ENCODE measurements around the gene NFATC1. TPM values are rescaled to one million over a fixed set of nuclear protein-coding genes. Genes with fewer than 3 reads are reported as not detected.

The NFATC1 gene
- total RNA-seq, 4 donors from 2014 or later: 7.1 to 74.7 (median 28.4) TPM

- no peaks in the 10 kb centered on the region for H3K36me3 ChIP-seq
- peaks cover 0 to 15% (median 4%) of the 10 kb centered on the region in 3 donors for H3K9me3 ChIP-seq
- intact Hi-C loops (cut with DNase I; ENCODE audit: low total_unique reads): no loop called here
- ATAC-seq (no peak), DNase-seq (no peak)
- in situ Hi-C loops (cut with MboI; ENCODE audit: low sequenced_read_pairs in 4 of 4): no loop called here
- H3K4me1 ChIP-seq: peaks cover 12 to 26% of the 10 kb centered on the region in 2 donors
- TF ChIP-seq CTCF (IDR thresholded peaks at IDR 0.05 in 4 of 5, conservative IDR thresholded peaks at IDR 0.05 in 1 of 5) (no peak), POLR2A (IDR thresholded peaks at IDR 0.05) (no peak)
- no peak overlapping the region for H3K4me3 ChIP-seq
- H3K27ac ChIP-seq: no peak overlapping the region
- no peaks in the 10 kb centered on the region for H3K27me3 ChIP-seq
These were observed 176.5 kb downstream of the NFATC1 start for GRCh38 chr18:79572093-79572780.

GRCh38 chr18:79572848-79573451 lies 177.2 kb downstream of the NFATC1 start:
- Histone ChIP-seq H3K27me3 (peaks cover 0 to 3% (median 0%) of the 10 kb centered on the region in 3 donors), H3K4me1 (peaks cover 5 to 21% of the 10 kb centered on the region in 2 donors), H3K27ac (no peak overlapping the region), H3K36me3 (no peaks in the 10 kb centered on the region), H3K4me3 (no peak overlapping the region), H3K9me3 (peaks cover 0 to 15% (median 4%) of the 10 kb centered on the region in 3 donors)
- DNase-seq (no peak), ATAC-seq (no peak)
- intact Hi-C loops (cut with DNase I; ENCODE audit: low total_unique reads): no loop called here
- in situ Hi-C loops (cut with MboI; ENCODE audit: low sequenced_read_pairs in 4 of 4): no loop called here
- TF ChIP-seq CTCF (IDR thresholded peaks at IDR 0.05 in 4 of 5, conservative IDR thresholded peaks at IDR 0.05 in 1 of 5): no peak
- no peak for TF ChIP-seq POLR2A (IDR thresholded peaks at IDR 0.05)

- DNase-seq (no peak), ATAC-seq (no peak)
- in situ Hi-C loops (cut with MboI; ENCODE audit: low sequenced_read_pairs in 4 of 4) (no loop called here), intact Hi-C loops (cut with DNase I; ENCODE audit: low total_unique reads) (no loop called here)
- TF ChIP-seq POLR2A (IDR thresholded peaks at IDR 0.05) (no peak), CTCF (IDR thresholded peaks at IDR 0.05 in 4 of 5, conservative IDR thresholded peaks at IDR 0.05 in 1 of 5) (no peak)
- H3K27me3 ChIP-seq: peaks cover 0 to 3% (median 0%) of the 10 kb centered on the region in 3 donors
- peaks cover 4 to 16% of the 10 kb centered on the region in 2 donors for H3K4me1 ChIP-seq
- peaks cover 0 to 15% (median 4%) of the 10 kb centered on the region in 3 donors for H3K9me3 ChIP-seq
- H3K4me3 ChIP-seq: no peak overlapping the region
- H3K27ac ChIP-seq: no peak overlapping the region
- no peaks in the 10 kb centered on the region for H3K36me3 ChIP-seq
These were observed 178.3 kb downstream of the NFATC1 start for GRCh38 chr18:79573921-79574491.

- Histone ChIP-seq H3K27ac (no peak overlapping the region), H3K4me1 (peaks cover 4 to 16% of the 10 kb centered on the region in 2 donors), H3K36me3 (no peaks in the 10 kb centered on the region), H3K9me3 (peaks cover 0 to 15% (median 4%) of the 10 kb centered on the region in 3 donors), H3K4me3 (no peak overlapping the region), H3K27me3 (peaks cover 0 to 3% (median 0%) of the 10 kb centered on the region in 3 donors)
- intact Hi-C loops (cut with DNase I; ENCODE audit: low total_unique reads) (no loop called here), in situ Hi-C loops (cut with MboI; ENCODE audit: low sequenced_read_pairs in 4 of 4) (no loop called here)
- no peak for DNase-seq
- TF ChIP-seq POLR2A (IDR thresholded peaks at IDR 0.05) (no peak), CTCF (IDR thresholded peaks at IDR 0.05 in 4 of 5, conservative IDR thresholded peaks at IDR 0.05 in 1 of 5) (no peak)
- ATAC-seq: no peak
These were observed 179.3 kb downstream of the NFATC1 start for GRCh38 chr18:79574938-79575525.
